Endometrial microvascular endothelial cells (primary cell): ENCODE measurements around the gene RHOB. TPM values are rescaled to one million over a fixed set of nuclear protein-coding genes. Genes with fewer than 3 reads are reported as not detected.
"Not testable (repeated sequence)": the region's sequence is repeated elsewhere in the genome, so short reads cannot be mapped to it uniquely, and the experiment has no call there.

ENCODE experiments used
- in situ Hi-C: cut with HindIII; loops from 2 replicates; pipeline ENCODE4 v1.10.0; 2017; ENCODE audit warnings: low sequenced_read_pairs, low pct_unique_long_range_greater_than_20kb; ENCODE audit errors: inconsistent ontology term
- total RNA-seq: library from RNA; depleted of rRNA; stranded (reverse); fragments of >200 nt; gene quantifications from one replicate; pipeline ENCODE4 v1.2.3, GENCODE V29; 2015; ENCODE audit errors: inconsistent ontology term

The RHOB gene
- total RNA-seq, 1 donor from 2014 or later, result 100 TPM

DNA sequence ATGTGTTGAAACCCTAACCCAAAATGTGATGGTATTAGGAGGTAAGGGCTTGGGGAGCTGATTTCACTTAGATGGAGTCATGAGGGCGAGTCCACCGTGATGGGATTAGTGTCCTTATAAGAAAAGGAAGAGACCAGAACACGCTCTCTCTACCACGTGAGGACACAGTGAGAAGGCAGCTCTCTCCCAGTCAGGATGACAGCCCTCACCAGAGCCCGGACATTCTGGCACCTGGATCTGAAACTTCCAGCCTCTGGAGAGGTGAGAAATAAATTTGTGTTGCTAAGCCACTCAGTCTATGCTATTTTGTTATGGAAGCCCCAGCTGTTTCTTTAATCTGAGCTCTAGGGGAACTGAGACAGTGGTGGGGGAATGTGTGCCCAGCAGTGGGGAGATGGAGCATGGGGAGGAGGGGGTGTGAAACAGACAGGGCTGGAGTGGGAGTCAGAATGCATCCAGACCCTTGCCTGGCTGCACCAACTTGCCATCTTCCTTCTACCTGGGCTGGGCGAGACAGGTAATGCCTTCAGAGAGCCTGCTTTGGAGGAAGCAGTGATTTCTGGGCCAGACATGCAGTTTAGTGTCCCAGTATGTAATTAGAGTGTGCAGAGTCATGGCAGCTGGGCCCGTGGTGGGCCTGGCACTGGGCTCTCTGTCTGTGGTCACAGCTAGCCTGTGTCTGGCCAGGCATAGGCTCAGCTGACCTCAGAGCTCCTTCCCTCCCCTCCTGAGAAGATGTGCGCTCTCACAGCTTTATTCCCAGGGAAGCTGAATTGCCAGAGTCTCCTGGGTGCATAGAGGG, 38.1 kb downstream of the RHOB start:
- in situ Hi-C loops, result no loop called here

DNA sequence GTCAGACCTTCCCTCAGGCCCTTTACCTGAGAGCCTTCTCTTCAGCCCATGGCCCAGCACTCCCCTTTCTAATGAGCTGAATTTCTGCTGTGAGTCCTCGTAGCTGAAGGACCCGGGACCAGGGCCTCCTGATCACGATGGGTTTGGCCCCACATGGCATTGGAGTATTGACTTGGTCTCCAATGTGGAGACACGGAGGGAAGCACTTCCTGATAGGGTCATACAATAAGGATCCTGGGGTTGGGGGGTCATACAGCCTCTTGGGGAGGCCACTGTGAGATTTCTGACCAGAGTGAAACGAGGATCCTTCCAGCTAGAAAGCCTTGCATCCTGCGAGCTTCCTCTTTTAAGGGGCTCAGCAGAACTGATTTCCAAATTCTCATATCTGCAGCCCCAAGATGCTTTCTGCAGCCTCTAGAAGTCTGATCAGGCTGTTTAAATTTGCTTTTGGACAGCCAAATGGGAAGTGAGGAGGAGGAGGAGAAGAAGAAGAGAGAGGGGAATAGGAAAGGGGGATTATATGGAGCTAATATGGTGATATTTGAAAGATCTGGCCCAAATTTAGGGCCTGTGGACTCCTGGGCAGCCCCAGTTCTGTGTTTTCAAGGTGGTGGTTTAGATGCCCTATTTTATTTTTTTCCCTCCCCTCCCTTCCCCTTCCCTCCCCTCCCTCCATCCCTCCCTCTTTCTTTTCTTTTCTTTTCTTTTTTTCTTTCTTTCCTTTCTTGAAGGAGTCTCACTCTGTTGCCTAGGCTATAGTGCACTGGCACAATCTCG, 38.9 kb downstream of the RHOB start:
- in situ Hi-C loops, result no loop called here

GRCh38 chr2:20486571-20486970, 39.7 kb downstream of the RHOB start:
- in situ Hi-C loops, result no loop called here

DNA sequence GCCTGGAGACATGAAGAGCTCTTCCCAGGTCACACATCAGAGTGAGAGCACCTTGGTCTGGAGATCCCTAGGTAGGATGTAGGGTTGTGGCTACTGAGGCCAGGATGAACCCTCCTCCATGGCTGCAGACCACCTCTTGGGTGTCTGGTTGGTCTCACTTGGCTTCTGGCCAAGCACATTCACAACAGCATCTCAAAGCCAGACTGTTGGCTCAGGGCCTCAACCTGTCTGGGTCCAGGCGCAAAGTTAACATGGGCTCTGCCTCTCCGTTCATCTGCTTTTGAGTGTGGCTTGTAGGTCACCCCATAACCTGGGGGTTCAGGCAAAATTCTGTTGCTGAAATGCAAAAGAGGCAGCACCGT, 40.1 kb downstream of the RHOB start:
- in situ Hi-C loops, result no loop called here

GRCh38 chr2:20487392-20488174, 40.7 kb downstream of the RHOB start:
- in situ Hi-C loops, result no loop called here

DNA sequence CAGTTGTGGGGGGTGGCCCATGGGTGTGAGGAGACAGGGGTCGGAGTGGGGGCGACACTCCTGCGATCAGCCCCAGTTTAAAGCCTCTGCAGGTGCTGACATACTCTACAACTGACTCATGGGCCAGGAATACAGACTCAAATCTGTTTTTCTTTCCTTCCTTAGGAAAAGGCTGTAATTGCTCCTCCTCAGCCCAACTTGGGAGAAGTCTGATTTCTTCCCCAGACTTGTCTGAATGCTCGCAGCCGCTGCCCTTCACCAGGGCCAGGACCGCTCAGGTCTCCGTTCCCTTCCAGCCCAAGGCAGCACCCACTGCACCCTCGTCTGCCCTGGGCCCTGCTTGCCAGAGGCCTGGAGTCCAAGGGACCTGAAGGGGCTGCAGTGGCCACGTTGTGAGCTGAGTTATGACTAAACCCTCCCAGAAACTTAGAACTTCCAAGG, 41.3 kb downstream of the RHOB start:
- in situ Hi-C loops, result no loop called here

- in situ Hi-C loops, result no loop called here
Measured at GRCh38 chr2:20488782-20489181, 41.9 kb downstream of the RHOB start.

DNA sequence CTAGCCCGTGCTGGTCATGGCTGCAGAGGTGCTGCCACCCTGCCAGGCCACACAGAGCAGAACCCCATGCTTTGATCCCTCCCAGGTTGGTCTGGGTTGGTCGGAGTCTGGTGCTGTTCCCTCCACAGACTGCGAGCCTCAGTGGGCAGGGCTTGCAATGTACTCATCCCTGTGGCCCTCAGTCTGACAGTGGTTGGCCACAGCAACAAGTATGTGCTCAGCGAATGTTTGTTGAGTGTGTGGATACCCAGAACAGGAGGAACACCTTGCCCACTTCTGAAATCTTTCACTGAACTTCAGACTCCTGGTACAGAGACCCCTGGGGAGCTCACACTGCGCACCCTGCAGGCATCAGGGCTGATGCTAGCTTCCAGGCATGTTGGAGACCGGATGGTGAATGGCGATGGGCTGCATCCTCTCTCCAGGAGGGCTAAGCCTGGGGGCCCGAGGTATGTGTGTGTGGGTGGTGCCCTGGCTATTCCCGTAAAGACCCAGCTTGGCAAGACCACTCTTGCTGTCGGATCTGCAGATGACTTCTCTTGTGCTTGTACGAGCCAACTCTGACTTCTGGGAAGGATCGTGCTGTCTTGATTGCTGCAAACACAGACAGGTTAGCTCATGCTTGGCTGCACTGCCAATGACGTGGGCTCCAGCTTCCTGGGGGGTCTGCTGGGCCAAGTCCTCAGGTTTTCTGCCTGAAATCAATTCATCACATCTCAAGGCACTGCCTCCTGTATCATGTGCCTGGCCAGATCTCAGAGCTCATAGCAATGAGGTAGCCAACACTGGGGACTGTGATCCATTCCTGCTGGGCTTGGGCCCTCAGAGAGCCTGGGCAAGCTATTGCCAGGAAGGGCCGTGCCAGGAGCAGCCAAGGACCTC, 43.7 kb downstream of the RHOB start:
- in situ Hi-C loops, result no loop called here

- in situ Hi-C loops, result no loop called here
Measured at GRCh38 chr2:20491739-20492531, 45.1 kb downstream of the RHOB start.

- in situ Hi-C loops, result not testable (repeated sequence)
Measured at GRCh38 chr2:20493095-20493494, 46.2 kb downstream of the RHOB start.

- in situ Hi-C loops, result no loop called here
Measured at GRCh38 chr2:20494241-20494640, 47.4 kb downstream of the RHOB start.

DNA sequence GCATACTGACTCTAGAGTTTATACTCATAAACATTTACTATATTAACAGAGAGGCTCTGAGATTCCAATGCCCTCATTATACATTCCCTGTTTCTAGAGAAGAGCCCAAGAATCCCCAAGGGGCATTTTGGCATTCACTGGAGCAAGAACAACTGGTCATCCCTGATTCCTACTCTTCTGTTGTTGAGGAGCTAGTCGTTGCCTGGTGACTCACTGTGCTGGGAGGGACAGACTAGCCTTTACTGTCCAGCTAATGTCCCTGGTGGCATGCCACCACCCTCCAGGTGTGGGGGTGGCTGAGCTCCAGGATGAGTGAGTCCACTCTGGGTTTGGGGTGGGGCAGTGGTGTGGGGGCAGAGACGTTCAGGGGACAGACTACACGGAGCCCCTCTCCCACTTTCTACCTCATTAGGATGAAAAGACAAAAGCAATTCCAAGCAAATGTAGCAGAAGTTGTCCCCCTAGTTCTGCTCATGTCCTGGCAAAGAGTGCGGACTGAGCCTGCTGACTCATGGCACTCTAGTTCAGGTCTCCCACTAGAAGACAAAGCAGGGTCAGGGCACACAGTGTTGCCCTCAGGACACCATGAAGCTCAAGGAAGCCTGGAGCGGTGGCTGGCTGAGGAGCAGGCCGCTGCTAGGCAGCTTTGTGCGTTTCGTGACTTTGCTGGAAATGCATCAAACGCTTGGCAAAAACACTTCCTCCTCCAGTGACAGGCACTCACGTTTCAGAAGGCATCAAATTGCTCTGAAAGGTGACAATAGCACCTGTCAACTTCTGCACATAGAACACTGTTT, 49.4 kb downstream of the RHOB start:
- in situ Hi-C loops, result no loop called here

- in situ Hi-C loops, result no loop called here
Measured at GRCh38 chr2:20496942-20497341, 50.1 kb downstream of the RHOB start.
